ENCODE results near the gene AURKAIP1. TPM values are rescaled to one million over a fixed set of nuclear protein-coding genes. Genes with fewer than 3 reads are reported as not detected.

AURKAIP1 gene
- total and polyA plus RNA-seq, 2 of the 13 experiments (the other 11 are each of a cell fraction or from before 2014, with no cell fraction given), result 69.5 to 175 TPM

GRCh38 chr1:1333551-1334241, 41.3 kb downstream of the AURKAIP1 start (continued):
- TF ChIP-seq CBFB (CRISPR knock-in tag; IDR thresholded peaks at IDR 0.05) (0 out of 2 replicates have a peak, but pooled peaks have one; percentile 15), RBFOX2 (IDR thresholded peaks at IDR 0.05; ENCODE audit: low read depth, low read length) (peak; percentile 49), MAFK (conservative IDR thresholded peaks at IDR 0.05 in 1 of 2, IDR thresholded peaks at IDR 0.05 in 1 of 2; ENCODE audit: low read length in 2 of 2) (no peak), ZNF468 (CRISPR knock-in tag; IDR thresholded peaks at IDR 0.05) (no peak), ZBTB4 (CRISPR knock-in tag; IDR thresholded peaks at IDR 0.05; ENCODE audit: borderline replicate concordance) (0 out of 2 replicates have a peak, but pooled peaks have one; percentile 23), REPIN1 (CRISPR knock-in tag; IDR thresholded peaks at IDR 0.05; ENCODE audit: borderline replicate concordance, low read depth) (no peak), SAP130 (CRISPR knock-in tag; IDR thresholded peaks at IDR 0.05; ENCODE audit: low read depth) (no peak), CTCF (CRISPR knock-in tag; IDR thresholded peaks at IDR 0.05) (0 out of 2 replicates have a peak, but pooled peaks have one; percentile 3), ZNF329 (CRISPR knock-in tag; IDR thresholded peaks at IDR 0.05; ENCODE audit: low read depth) (peak; percentile 99), HINFP (CRISPR knock-in tag; IDR thresholded peaks at IDR 0.05; ENCODE audit: low read depth) (no peak), ZNF543 (CRISPR knock-in tag; IDR thresholded peaks at IDR 0.05) (no peak), ZFY (CRISPR knock-in tag; IDR thresholded peaks at IDR 0.05) (peak; percentile 38; the same call in 1 of the 2 replicates), ZBTB33 (CRISPR knock-in tag; IDR thresholded peaks at IDR 0.05) (peak; percentile 88), AGO2 (optimal IDR thresholded peaks at IDR 0.05; ENCODE audit: low read depth, low read length) (peak; percentile 93), RBM22 (optimal IDR thresholded peaks at IDR 0.05; ENCODE audit: low read length) (peak; percentile 65), HCFC1 (IDR thresholded peaks at IDR 0.05; ENCODE audit: low read depth, low read length) (no peak)
